NCI-H2227 treated with DMSO at 0.1 percent for 48 hours (cell line): Measurements from ENCODE around the gene ZNF197.
"Not testable (repeated sequence)": the region's sequence is repeated elsewhere in the genome, so short reads cannot be mapped to it uniquely, and the experiment has no call there.

Experiments
- DNase-seq: peaks from one replicate; lab custom pipeline; 2025; lab: John Stamatoyannopoulos, UW

ZNF197 gene

DNA sequence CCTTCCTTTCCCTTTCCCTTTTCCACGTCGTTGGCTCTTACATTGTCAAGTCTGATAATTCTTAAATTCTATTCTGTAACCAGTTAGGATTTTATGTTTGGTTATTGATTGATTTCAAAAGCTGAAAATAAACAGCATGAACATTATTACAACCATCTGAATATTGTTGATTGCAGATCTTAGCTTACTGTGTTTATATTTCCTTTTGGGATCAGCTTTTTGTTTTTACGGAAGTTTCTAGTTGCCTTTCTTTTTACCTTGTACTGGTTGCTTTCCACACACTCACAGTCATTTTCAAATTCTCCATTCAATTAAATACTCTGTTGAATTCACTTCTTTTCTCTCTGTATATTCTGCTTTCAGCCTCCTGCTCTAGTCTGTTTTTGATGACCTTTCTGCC lies 40.3 kb downstream of the ZNF197 start:
- no peak for DNase-seq

GRCh38 chr3:44666346-44666745 lies 41.5 kb downstream of the ZNF197 start:
- no peak for DNase-seq

GRCh38 chr3:44669760-44670159 lies 44.9 kb downstream of the ZNF197 start:
- DNase-seq, result no peak

DNA sequence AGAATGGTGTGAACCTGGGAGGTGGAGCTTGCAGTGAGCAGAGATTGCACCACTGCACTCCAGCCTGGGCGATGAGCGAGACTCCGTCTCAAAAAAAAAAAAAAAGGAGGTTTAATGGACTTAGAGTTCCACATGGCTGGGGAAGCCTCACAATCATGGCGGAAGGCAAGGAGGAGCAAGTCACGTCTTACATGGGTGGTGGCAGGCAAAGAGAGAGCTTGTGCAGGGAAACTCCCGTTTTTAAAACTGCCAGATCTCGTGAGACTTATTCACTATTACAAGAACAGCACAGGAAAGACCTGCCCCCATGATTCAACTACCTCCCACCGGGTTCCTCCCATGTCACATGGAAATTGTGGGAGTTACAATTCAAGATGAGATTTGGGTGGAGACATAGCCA lies 48.6 kb downstream of the ZNF197 start:
- not testable (repeated sequence) for DNase-seq

DNA sequence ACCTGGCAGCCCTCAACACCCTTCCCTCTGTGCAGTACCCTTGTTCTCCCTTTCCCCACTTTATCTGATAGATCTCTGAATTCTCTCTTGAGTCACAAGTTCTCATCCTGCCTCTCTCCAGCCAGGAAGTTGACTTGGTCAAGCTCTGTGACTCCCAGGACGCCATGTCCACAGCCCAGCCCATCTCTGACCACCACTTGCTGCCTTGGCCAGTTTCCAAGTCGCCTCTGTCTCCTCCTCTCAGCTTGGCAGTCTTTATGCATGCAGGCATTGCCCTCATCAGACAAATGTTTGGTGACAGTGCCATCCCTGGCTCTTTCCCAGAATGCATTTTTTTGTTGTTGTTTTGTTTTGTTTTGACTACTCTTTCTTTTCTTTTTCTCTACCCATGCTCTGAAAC lies 49.4 kb downstream of the ZNF197 start:
- no peak for DNase-seq

DNA sequence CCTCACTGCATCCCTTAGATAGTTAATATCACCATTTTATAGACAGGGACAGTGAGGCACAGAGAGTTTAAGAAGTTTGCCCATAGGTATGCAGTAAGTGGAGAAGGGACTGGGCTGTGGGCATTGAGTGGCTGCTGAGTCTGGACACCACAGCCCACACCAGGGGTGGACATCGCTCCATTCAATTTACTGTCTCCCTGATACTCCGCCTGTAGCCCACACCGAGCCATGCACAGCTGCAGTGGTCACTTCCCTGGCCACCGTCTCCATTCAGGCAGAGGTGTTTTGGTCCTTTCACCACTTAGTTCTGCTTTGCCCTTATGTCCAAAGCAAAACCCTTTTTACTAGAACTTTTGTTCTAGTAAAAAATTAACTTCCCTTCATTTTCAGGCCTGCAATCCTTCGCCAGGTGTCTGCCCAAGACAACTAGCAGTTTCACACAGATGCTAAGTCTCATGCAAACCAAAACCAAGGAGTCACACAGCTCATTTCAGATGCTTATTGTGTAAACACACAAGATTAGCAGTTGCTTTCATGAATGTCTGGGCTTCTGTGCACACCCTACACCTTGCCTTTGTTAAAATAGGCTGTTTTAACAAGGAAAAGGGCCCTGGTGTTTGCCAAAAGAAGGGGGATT lies 53.8 kb downstream of the ZNF197 start:
- no peak for DNase-seq

DNA sequence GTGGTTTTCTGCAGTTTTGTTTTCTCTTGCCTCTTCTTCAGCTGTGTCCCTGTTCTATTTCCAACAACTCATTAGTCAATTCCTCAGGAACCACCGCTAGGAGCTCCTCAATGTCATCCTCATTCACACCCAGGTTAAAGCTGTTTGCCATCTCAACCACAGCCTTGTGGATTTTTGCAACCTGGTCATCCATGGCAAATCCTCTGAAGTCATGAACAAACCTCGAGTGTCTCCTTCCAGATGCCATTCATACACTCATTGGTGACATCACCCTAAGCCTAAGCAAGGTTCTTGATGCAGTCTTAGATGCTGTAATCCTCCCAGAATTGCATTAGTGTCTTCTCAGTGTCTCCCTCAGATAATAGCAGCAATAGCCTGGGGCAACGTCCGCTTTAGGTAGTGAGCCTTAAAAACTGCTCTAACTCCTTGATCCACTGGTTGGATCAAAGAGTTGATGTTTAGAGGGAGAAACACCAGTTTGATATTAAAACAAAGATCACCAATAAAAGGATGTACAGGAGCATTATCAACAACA lies 56.2 kb downstream of the ZNF197 start:
- DNase-seq, result no peak

GRCh38 chr3:44682182-44682896 lies 57.5 kb downstream of the ZNF197 start:
- DNase-seq, result no peak

- peak; percentile 30 for DNase-seq
Observed at GRCh38 chr3:44685128-44685800, 60.4 kb downstream of the ZNF197 start.

- no peak for DNase-seq
Observed at GRCh38 chr3:44687898-44688297, 63.1 kb downstream of the ZNF197 start.
